Mammary epithelial cell (primary cell): ENCODE measurements around the gene FBXW2.

Source experiments
- EZH2 ChIP-seq: IDR thresholded peaks from 2 replicates; pipeline ENCODE4 v1.6.1; 2012; ENCODE audit warnings: low read length, inconsistent platforms, borderline replicate concordance
- TF ChIP-seq, protein P1 (sequence below), 2 donors: IDR thresholded peaks in 1 of 2; conservative IDR thresholded peaks in 1 of 2; 2 replicates each; pipeline ENCODE4 v1.5.1; 2011 to 2012; ENCODE audit warnings: inconsistent platforms in 2 of 2, low read length in 2 of 2, mild to moderate bottlenecking in 2 of 2, control low read depth in 1 of 2, low read depth in 1 of 2; ENCODE audit not compliant: insufficient read depth in 1 of 2; ENCODE audit errors: extremely low read depth in 1 of 2

DNA sequence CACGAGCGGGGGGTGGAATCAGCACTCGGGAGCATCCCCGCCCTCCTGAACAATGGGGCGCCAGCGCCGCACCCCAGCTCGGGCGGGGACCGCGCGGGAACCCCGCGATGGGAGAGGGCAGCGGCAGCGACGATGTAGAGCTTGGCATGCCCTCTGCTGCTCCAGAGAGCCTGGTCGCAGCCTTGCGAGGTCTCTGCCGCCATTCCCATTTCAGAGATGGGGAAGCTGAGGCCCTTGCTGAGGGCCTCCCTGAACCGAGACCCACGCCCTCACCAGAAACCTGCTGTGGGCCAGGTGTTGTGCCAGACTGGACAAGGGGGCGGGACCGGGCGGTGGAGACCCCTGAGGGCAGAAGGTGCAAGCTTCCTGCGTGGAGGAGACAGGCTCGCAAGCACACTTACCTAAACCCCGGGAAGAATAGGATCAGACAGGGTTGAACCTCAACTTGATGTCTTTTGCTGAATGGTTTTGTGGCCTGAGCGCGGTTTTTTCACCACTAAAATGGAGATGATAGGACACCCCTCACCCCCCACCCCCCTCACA, 78.3 kb downstream of the FBXW2 start:
- TF ChIP-seq, protein P1, sequence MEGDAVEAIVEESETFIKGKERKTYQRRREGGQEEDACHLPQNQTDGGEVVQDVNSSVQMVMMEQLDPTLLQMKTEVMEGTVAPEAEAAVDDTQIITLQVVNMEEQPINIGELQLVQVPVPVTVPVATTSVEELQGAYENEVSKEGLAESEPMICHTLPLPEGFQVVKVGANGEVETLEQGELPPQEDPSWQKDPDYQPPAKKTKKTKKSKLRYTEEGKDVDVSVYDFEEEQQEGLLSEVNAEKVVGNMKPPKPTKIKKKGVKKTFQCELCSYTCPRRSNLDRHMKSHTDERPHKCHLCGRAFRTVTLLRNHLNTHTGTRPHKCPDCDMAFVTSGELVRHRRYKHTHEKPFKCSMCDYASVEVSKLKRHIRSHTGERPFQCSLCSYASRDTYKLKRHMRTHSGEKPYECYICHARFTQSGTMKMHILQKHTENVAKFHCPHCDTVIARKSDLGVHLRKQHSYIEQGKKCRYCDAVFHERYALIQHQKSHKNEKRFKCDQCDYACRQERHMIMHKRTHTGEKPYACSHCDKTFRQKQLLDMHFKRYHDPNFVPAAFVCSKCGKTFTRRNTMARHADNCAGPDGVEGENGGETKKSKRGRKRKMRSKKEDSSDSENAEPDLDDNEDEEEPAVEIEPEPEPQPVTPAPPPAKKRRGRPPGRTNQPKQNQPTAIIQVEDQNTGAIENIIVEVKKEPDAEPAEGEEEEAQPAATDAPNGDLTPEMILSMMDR (conservative IDR thresholded peaks at IDR 0.05 in 1 of 2, IDR thresholded peaks at IDR 0.05 in 1 of 2; ENCODE audit: extremely low read depth in 1 of 2, insufficient read depth in 1 of 2, low read depth in 1 of 2, low read length in 2 of 2): no peak
- no peak for TF ChIP-seq EZH2
